HG03060 (cell line): ENCODE measurements around the gene KRTAP19-1.

Experiments used
- ATAC-seq: cut with Tn5 transposase; IDR thresholded peaks from one replicate; pipeline ENCODE4 v1.9.1; 2021; ENCODE audit warnings: low read depth, moderate number of reproducible peaks; ENCODE audit not compliant: unreplicated experiment

KRTAP19-1 gene

DNA sequence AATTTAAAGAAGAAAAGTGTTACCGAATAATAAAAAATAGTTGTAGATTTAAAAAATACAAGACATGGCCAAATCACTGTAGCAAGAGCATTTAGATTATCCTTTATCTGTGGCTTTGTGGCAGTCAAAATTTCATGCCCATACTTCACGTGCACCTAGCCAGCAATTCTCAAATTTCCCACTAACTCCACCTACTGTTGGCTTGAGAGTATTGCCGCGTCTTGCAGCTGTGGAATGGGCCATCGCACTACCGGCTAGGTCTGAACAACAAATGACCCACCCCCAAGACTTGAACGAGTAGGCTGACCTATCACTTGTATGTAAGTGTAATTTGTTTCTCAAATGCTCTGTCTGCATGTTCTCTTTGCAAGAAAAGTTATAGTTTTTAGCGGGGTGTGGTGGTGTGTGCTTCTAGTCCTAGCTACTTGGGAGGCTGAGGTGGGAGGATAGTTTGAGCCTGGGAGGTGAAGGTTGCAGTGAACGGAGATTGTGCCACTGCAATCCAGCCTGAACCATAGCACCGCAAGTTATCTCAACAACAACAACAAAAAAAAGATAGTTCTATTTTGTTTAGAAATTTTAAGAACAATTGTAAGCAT, 46.0 kb downstream of the KRTAP19-1 start:
- peak; percentile 65 for ATAC-seq

DNA sequence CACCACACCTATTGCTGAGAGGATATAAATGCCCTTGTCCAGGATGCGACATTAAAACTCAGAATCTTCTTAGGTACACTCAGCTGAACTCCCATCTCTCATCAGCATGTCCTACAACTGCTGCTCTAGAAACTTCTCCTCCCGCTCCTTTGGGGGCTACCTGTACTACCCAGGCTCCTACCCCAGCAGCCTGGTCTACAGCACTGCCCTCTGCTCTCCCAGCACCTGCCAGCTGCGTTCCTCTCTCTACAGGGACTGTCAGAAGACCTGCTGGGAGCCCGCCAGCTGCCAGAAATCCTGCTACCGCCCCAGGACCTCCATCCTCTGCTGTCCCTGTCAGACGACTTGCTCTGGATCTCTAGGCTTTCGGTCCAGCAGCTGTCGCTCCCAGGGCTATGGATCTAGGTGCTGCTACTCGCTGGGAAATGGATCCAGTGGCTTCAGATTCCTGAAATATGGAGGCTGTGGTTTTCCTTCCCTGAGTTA, 50.0 kb downstream of the KRTAP19-1 start, which contains the start of gene KRTAP13-4:
TSS of gene KRTAP13-4 (plus strand) at position 51 of the 486 bp plus-strand sequence. CDS start at position 107, 56 bp downstream.
- ATAC-seq: no peak
